HK-2 (cell line): ENCODE results near the gene GPR157.

ENCODE experiments used
- DNase-seq: peaks from one replicate; pipeline ENCODE4 v3.0.0-alpha.2; 2018; ENCODE audit not compliant: unreplicated experiment

GPR157 gene

DNA sequence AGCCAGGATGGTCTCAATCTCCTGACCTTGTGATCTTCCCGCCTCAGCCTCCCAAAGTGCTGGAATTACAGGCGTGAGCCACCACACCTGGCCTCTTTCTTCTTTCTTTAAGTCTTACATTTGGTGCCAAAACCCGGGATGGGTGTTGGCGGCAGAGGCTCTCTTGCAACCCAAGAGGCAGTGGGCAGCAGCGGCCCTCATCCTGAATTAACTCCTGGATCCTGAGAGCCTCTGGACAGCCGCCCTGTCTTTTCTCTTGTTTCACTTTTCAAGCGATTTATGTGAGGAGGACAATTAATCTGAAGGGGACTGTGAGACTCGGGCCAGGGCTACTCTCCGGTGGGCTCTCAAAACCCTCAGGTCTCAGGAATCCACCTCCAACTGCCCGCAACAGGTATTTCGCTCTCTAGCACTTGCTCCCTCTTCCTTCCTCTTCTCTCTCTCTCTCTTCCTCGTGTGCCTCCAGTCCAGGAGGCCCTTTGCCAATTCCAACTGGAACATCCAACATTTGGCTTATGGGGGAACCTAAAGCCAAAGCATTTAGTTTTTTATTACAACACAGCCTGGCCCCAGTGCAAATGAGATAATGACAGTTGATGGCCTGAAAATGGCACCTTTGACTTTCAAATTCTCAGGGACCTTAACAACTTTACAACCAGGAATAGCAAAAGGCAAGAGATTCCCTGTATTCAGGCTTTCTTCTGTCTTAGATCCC, 41.3 kb downstream of the GPR157 start:
- no peak for DNase-seq

DNA sequence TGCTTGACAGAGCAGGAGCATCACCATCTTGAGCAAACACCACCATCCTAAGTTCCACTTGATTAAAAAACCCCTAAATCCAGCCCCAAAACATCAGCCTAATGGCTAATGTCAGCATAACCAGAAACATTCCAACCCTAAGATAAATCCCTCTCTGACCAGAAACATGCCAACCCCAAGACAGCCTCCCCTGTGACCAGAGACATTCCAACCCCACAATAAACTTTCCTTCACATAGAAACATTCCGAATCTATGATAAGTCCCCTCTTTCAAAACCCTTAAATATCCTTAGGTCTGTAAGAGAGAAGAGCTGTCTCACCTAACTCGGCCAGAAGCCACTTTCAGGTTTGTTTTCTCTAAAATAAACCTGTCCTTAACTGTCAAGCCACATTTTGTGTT, 42.1 kb downstream of the GPR157 start:
- no peak for DNase-seq

DNA sequence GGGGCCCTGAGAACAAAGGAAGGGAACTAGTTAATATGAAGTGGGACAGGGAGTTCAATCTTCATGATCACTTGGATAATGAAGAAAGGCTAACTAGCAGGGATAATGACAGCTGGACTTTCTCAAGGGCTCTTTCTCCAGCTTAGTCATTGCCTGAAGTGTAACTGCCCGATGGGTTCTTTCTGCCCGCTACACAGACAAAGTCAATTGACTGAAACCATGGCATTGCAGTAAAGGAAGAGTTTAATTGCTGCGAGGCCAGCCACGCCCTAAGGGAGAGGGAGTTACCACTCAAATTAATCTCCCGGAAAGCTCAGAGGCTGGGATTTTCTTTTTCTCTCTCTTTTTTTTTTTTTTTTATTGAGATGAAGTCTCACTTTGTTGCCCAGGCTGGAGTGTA, 42.9 kb downstream of the GPR157 start:
- DNase-seq = no peak

DNA sequence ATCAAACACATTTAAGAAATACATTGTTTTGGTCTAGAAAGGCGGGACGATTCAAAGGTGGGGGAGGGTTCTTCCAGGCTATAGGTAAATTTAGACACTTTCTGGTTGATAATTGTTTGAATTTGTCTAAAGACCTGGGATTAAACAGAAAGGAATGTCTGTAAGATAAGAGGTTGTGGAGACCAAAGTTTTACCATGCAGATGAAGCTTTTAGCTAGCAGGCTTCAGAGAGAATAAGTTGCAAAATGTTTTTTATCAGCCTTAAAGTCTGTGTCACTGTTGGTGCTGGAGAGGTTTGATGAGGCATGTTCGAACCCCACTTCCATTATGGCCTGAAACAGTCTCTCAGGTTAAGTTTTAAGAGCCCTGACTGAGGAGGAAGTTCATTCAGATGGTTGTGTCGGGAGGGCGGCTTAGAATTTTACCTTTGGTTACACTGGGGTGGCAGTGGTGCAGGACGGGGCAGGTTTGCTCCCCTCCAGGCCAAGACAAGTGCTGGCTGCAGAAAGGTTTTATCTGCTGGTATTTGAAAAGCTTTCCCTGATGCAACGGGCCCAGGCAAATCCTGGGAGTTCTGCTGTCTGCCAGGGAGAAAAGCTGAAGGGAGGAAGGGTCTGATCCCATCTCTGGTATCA, 43.5 kb downstream of the GPR157 start:
- DNase-seq = no peak

DNA sequence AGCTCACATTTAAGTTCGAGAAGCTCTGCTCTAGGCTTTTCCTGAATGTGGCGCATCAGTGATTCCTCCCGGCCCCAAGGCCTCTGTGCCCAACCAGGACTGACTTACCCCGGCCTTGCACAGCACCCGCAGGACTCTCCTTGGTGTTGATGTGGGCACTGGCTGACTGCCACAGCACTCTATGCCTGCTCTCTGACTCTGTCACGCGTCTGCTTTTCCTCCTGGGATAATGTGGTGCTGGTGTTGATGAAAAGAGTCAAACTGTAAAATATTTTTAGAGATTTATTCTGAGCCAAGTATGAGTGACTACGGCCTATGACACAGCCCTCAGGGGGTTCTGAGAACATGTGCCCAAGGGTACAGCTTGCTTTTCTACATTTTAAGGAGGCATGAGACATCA, 44.0 kb downstream of the GPR157 start:
- peak; percentile 59 for DNase-seq

DNA sequence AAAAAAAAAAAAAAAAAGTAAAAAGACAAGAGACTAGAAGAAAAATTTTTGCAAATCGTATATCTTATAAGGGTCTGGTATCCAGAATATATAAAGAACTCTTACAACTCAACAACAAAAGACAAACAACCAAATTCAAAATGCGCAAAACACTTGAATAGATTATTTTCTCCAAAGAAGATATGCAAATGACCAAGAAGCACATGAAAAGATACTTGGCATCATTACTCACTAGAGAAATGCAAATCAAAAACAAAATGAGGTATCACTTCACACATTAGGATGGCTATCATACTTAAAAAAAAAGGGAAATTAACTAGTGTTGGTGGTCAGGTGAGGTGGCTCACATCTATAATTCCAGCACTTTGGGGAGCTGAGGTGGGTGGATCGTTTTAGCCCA, 47.4 kb downstream of the GPR157 start:
- no peak for DNase-seq

DNA sequence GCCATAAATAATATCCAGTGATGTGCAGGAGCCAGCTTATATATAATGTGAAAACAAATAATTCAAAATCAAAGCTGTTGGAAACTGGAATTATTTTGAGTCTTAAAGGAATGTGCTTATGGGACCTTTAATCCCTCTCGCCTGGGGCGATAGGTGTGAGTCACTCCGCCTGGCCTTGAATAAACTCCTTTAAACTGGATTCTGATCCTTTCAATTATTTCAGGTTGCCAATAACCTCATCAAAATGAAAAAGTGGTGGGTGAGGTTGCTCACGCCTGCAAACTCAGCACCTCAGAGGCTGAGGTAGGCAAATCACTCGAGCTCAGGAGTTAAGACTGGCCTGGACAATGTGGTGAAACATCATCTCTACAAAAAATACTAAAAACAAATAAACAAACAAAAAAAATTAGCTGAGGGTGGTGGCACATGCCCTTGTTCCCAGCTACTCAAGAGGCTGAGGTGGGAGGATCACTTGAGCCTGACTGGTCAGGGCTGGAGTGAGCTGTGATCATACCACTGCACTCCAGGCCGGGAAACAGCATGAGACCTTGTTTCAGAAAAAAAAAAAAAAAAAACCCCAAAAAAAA, 48.1 kb downstream of the GPR157 start:
- DNase-seq = peak; percentile 11

DNA sequence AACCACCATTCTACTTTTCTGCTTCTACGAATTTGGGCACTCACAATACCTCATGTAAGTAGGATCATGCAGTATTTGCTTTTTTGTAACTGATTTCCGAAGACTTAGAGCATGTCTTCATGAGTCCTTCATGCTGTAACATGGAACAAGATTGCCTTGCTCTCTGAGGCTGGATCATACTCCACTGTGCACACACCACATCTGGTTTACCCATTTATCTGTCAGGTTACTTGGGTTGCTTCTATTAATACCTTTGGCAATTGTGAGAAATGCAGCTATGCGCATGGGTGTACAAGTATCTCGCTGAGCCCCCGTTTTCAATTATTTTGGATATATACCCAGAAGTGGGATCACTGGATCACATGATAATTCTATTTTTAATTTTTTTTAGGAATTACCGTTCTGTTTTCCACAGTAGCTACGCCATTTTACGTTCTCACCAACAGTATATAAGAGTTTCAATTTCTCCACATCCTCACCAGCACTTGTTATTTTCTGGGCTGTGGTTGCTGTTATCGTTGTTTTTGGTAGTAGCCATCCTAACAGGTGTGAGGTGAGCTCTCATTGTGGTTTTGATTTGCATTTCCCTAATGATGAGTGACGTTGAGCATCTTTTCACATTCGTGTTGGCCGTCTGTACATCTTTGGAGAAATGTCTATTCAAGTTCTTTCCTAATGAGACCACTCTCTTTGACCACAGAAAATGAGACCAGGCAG, 48.8 kb downstream of the GPR157 start:
- no peak for DNase-seq

DNA sequence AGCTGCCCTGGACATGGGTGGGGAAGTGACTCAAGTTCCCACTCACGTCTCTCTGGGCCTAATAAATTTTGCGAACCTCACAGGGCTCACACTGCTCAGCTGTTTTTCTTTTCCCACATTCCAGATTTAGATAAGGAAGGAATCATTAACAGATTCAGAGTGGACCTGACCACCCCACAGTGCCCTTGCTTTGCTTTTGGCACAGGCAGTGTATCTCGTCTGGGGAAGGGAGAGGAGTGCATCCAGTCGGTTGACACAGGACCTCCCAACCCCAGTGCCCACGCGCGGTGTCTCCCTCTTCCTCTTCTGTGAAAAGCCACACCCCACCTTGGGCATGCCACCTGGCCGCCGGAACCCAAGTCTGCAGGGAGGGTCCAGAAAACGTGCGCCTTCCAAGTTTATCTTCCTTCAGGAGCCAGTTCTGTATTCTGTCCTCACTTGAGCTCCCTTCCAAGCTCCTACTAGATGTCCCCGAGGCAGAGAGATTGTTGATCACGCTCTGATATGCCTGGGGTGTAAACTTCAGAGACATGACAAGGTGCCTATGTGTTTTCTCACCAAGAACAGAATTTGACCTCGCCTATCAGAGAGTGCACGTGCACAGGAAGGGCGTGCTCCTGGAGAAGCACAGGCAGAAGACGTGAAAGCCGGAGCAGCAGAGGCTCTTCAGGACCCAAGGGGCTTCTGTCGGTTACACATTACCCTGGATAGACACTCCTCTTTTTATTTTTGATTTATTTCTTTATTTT, 50.0 kb downstream of the GPR157 start:
- DNase-seq = peak; percentile 3

DNA sequence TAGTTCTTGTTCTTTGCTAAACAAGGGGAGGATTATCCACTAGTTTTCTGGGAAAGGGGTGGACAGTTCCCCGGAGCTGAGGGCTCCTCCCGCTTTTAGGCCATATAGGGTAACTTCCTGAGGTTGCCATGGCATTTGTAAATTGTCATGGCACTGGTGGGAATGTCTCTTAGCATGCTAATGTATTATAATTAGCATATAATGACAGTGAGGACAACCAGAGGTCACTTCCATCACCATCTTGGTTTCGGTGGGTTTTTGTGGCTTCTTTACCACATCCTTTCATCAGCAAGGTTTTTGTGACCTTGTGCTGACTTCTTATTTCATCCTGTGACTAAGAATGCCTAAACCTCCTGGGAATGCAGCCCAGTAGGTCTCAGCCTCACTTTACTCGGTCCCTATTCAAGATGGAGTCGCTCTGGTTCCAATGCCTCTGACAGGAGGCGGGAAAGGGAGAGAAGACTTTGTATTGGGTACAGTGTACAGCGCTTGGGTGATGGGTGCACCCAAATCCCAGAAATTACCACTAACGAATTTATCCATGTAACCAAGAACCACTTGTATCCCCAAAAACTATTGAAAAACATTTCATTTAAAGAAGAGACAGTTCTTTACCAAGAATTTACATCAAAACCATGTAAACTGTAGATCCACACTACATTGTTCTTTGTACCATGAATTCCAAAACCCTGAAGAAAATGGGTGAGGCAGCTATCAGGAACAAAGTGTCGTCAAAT, 50.7 kb downstream of the GPR157 start:
- no peak for DNase-seq

DNA sequence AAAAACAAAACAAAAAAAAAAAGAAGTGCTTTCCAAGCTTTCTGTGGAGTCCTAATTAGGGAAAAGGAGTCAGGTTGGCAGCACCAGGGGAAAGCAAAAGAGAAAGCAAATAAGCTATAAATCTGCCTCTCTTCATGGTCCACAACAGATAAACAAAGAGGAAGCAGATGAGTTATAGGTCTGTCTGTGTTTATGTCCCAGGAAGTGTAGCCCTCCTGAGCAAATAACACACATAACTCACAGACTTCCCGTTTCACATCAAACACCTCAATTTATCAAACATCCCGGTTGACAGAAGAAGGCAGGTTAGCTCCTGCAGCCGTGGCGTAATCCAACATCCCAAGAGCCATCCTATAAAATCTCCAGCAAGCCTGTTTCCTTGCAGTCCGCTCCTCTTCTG, 53.9 kb downstream of the GPR157 start:
- no peak for DNase-seq

DNA sequence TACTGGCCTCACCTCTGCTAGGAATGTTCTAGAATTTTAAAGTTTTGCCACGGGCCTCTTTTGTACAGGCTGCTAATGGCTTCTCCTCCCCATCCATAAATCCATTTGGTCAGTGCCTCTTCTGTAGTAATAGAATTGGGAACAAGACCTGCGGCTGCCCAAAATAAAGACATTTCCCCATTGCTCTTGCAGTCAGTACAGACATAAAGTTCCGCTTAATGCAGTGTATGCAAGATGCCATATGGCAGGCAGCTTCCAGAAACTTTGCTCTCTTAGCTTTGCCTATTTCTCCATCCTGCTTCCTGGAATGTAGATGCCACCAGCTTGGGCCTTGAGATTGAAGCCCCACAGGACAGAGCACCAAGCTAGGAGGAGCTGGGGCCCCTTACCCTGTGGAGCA, 55.8 kb downstream of the GPR157 start:
- DNase-seq = no peak

DNA sequence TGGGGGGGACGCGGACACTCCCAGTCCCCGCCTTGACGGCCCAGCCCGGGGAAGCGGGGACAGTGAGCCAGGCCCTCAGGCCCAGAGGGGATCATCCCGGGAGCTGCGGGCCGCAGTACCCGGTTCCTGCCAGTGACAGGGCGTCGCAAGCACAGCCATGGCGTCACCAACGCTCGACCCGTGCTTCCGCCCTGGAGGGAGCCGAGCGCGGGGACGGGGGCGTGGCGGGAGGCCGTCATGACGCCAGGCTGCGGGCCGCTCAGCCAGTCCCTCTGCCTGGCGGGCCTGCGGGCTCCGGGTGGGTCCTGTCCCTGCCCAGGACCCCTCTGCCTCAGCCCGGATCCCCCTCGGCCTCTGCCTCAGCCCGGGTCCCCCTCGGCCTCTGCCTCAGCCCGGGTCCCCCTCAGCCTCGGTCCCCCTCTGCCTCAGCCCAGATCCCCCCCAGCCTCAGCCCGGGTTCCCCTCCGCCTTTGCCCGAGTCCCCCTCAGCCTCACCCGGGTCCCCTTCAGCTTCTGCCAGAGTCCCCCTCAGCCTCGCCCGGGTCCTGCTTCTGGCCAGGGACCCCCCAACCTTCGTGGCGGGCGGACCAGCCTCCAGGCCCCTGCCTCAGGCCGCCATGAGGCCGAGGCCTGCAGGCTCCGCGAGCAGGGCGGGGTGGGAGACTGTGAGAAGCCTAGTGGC, 57.2 kb downstream of the GPR157 start:
- DNase-seq = no peak

DNA sequence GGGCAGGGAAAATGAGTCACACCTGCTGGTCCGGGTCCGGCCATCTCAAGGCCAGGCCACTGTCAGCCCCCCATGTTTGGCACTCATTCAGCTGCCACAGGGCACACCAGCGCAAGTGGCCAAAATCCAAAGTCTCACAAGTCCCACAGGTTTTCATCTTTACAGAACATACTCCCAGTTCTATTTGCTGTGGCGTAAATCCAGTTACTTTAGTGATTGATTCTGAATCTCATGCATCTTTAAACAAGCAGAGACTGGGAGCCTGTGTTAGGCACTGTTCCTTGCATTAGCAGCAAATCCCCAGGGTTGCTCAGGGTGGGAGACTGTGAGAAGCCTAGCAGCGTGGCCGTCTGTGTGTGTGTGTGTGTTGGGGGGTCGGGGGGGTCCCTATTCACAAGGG, 58.4 kb downstream of the GPR157 start:
- DNase-seq = no peak

DNA sequence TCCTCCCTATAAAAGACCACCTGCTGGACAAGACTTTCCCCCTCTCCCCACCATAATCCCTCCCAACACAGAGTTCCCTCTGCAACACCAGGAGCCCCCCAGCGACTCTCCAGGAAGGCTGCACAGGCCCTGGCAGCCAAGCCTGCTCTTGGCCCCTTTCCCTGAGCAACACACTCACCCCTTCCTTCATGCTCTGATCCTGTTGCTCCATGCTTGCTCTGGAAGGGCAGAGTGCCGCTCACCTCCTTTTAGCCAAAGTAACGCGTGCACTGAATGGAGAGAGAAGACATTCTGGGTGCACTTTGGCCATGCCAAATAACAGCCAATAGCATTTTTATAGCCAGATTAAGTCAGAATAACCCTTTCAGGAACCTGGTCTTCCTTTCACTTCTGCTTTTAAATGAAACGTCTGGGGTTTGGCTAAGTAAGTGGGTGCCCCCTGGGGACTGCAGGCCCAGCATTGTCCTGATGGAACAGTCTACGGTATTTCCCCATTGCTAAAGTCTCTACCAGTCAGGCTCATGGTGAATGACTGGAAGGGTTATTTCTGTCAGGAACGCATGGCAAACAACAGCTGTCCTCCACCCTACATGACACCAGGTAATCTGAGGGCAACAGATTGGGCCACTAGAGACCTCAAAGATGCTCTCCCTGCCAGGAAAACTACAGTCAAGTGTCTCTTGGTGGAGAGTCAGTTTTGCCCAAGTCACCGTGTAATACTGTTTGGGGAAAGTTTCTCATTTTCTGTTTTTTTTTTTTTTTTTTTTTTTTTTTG, 59.4 kb downstream of the GPR157 start, which contains the start of gene SLC2A5:
SLC2A5 (minus strand) TSS at position 310 of the 775 bp plus-strand sequence; CDS start at position 211, 99 bp downstream.
- DNase-seq = no peak

DNA sequence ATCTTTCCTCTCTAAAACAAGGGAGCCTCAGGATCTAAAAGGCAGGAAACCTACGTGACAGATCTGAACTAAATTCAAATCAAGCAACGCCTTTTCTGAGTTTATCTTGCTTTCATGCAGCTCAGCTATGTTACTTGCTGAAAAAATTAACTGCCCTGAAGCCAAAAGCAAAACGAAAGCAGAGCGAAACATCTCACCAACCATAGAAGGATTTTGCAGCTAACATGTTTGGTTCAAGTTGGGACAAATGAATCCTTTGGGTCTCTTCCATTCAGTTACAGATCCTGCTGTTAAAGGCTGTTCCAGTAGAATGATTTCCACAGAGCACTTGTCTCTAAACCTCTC, 59.9 kb downstream of the GPR157 start:
- no peak for DNase-seq

DNA sequence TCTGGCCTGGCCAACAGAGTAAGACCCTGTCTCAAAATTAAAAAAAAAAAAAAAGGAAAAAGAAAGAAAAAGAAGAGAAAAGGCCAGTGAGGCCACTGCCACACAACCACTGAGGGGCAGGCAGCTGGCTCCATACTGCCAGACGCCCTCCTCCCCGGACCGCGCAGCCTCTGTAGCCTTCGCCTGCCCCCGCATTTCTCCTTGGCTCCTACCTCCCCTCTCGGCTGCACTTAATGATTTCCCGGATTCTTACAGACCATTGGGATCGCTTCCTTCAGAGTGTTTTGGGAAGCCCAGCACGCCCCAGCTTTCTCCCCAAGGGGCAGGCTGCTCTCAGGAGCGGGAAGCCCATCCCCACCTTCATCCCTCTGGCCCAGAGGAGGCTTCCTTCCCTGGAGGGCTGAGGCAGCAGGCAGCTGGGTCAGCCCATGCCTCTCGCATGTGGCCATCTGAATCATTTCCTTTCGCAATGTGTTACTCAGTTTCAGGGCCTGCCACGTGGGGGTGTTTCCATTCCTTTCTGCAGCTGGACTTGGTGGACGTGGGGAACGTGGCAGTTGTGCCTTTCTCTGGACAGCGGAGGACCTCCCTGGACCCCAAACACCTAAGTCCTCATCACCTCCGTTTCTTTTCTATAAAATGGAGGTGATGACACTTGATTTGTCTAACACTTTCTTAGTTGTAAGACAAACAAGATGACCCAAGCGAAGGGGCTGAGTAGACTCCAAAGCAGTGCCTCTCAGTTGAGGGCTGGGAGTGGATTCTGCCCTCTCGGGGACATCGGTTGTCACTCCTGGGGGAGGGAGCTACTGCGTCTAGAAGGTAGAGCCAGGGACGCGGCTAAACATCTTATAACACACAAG, 61.7 kb downstream of the GPR157 start:
- no peak for DNase-seq

DNA sequence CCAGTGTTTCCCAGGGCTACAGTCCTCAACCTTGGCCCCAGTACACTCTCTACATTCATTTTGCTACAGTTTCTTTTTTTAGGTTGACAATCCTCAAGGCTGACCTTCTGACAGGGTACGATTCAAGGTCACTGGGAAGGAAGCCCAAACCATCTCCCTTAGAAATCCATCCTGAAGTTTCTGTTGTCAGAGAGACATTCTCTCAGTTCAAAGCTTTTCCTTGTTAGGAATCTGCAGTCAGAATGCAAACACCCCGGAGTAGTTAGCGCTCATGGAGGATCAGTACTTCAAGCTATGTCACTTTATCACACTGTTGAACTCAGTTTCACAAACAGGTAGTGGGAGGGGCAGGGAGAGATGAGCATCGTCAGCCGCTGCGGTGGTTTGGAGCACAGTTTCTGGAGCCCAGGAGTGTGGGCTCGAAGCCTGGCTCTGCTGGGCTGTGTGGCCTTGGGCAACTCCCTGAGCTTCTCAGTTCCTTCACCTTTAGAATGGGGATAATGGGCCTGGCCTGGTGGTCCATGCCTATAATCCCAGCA, 63.6 kb downstream of the GPR157 start:
- no peak for DNase-seq

DNA sequence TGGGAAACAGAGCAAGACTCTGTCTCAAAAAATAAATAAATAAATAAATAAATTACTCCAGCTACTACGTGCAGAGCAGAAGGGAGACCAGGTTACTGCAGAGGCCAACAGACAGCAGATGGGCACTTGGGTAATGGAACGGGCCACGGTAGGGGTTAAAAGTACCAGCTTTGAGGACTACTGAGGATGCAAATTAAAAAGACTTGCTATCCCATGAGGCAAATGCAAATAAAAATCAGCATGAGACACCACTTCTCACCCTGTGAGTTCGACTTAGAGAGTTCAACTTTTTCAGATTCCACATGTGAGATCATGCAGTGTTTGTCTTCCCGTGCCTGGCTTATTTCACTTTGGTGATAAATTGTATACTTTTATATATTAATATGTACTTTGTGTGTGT, 66.1 kb downstream of the GPR157 start:
- no peak for DNase-seq
